Suprapubic skin (tissue), 4 donors: Measurements from ENCODE around the gene BBS1. TPM values are rescaled to one million over a fixed set of nuclear protein-coding genes. Genes with fewer than 3 reads are reported as not detected.

Source experiments
- DNase-seq, 2 donors: peaks; one replicate each; pipeline ENCODE4 v3.0.0-alpha.2; 2019; ENCODE audit warnings: low spot score in 2 of 2
- H3K27ac ChIP-seq: fragments of 200-600 bp; sonication (generic); one replicate; pipeline ENCODE4 v1.5.1; 2019
- H3K27me3 ChIP-seq: fragments of 200-600 bp; sonication (generic); one replicate; pipeline ENCODE4 v1.5.1; 2019
- H3K36me3 ChIP-seq: fragments of 200-600 bp; sonication (generic); one replicate; pipeline ENCODE4 v1.5.1; 2019
- H3K4me1 ChIP-seq: fragments of 200-600 bp; sonication (generic); one replicate; pipeline ENCODE4 v1.5.1; 2019
- H3K4me3 ChIP-seq: fragments of 200-600 bp; sonication (generic); one replicate; pipeline ENCODE4 v1.5.1; 2019; ENCODE audit warnings: mild to moderate bottlenecking
- H3K9me3 ChIP-seq: fragments of 200-600 bp; sonication (generic); one replicate; pipeline ENCODE4 v1.5.1; 2019
- CTCF ChIP-seq, 2 donors: fragments of 200-600 bp in 1 of 2; fragments of 450-650 bp in 1 of 2; sonication (generic) in 1 of 2; IDR thresholded peaks; one replicate each; pipeline ENCODE4 v1.5.1; 2016 to 2019; ENCODE audit warnings: antibody characterized with exemption in 2 of 2, mild to moderate bottlenecking in 1 of 2, moderate library complexity in 1 of 2
- EP300 ChIP-seq: sonication (generic); formaldehyde crosslinking; IDR thresholded peaks from one replicate; pipeline ENCODE4 v1.6.1; 2017; ENCODE audit warnings: antibody characterized with exemption
- POLR2A ChIP-seq, 2 donors: fragments of 450-650 bp; IDR thresholded peaks; one replicate each; pipeline ENCODE4 v1.6.1; 2017; ENCODE audit warnings: antibody characterized with exemption in 2 of 2, mild to moderate bottlenecking in 2 of 2, moderate library complexity in 2 of 2
- POLR2AphosphoS5 ChIP-seq, 3 donors: sonication (generic); formaldehyde crosslinking; IDR thresholded peaks; one replicate each; pipeline ENCODE4 v1.6.1; 2017; ENCODE audit warnings: antibody characterized with exemption in 3 of 3
- WGBS: methylation state at CpG from one replicate; pipeline ENCODE4 v1.1.5; 2018; 5-methylcytosine and 5-hydroxymethylcytosine counted together
- total RNA-seq, 4 donors: library from RNA; depleted of rRNA; stranded (reverse); fragments of >200 nt; gene quantifications; one replicate each; pipeline ENCODE4 v1.1.0, GENCODE V29; 2016

Gene BBS1
- total RNA-seq, 4 donors from 2014 or later, result 35.5 to 85.2 (median 57.0) TPM

- peaks cover 3% of the 10 kb centered on the region for H3K4me1 ChIP-seq
- H3K36me3 ChIP-seq, result peaks cover 28% of the 10 kb centered on the region
Measured at GRCh38 chr11:66505276-66505816, 5.1 kb upstream of the BBS1 start.

GRCh38 chr11:66509131-66509561 is 1.3 kb upstream of the BBS1 start:
- Histone ChIP-seq H3K27ac (no peak overlapping the region), H3K27me3 (no peaks in the 10 kb centered on the region), H3K9me3 (no peaks in the 10 kb centered on the region), H3K36me3 (peaks cover 20% of the 10 kb centered on the region), H3K4me3 (no peak overlapping the region), H3K4me1 (peaks cover 15% of the 10 kb centered on the region)
- DNase-seq, result no peak
- TF ChIP-seq POLR2AphosphoS5 (IDR thresholded peaks at IDR 0.05), result no peak
- TF ChIP-seq POLR2A (IDR thresholded peaks at IDR 0.05), result no peak
- TF ChIP-seq CTCF (IDR thresholded peaks at IDR 0.05), result no peak
- TF ChIP-seq EP300, result no peak
- 84% methylated on average over 7 of the region's 7 CpGs for WGBS

More at GRCh38 chr11:66505276-66505816, 5.1 kb upstream of the BBS1 start:
- no peak overlapping the region for H3K4me3 ChIP-seq
- WGBS, result 100% methylated on average over 1 of the region's 1 CpG
- TF ChIP-seq POLR2A (IDR thresholded peaks at IDR 0.05), result no peak
- TF ChIP-seq CTCF (IDR thresholded peaks at IDR 0.05), result no peak
- no peak for TF ChIP-seq EP300
- TF ChIP-seq POLR2AphosphoS5 (IDR thresholded peaks at IDR 0.05), result no peak
- DNase-seq, result no peak
- no peaks in the 10 kb centered on the region for H3K27me3 ChIP-seq
- no peaks in the 10 kb centered on the region for H3K9me3 ChIP-seq
- H3K27ac ChIP-seq, result no peak overlapping the region

- Histone ChIP-seq H3K9me3 (no peaks in the 10 kb centered on the region), H3K4me3 (peak overlapping the region; percentile 82), H3K27me3 (no peaks in the 10 kb centered on the region), H3K27ac (peak overlapping the region; percentile 7), H3K36me3 (peaks cover 22% of the 10 kb centered on the region), H3K4me1 (peaks cover 15% of the 10 kb centered on the region)
- WGBS, result 3% methylated on average over 5 of the region's 5 CpGs
- no peak for TF ChIP-seq CTCF (IDR thresholded peaks at IDR 0.05)
- no peak for TF ChIP-seq POLR2A (IDR thresholded peaks at IDR 0.05)
- no peak for TF ChIP-seq POLR2AphosphoS5 (IDR thresholded peaks at IDR 0.05)
- no peak for TF ChIP-seq EP300
- no peak for DNase-seq
Measured at GRCh38 chr11:66510990-66511339, 530 bp downstream of the BBS1 start.

- Histone ChIP-seq H3K27me3 (no peaks in the 10 kb centered on the region), H3K4me1 (no peaks in the 10 kb centered on the region)
- TF ChIP-seq CTCF (IDR thresholded peaks at IDR 0.05), result no peak
- TF ChIP-seq EP300, result no peak
- TF ChIP-seq POLR2AphosphoS5 (IDR thresholded peaks at IDR 0.05), result no peak
- no peak for TF ChIP-seq POLR2A (IDR thresholded peaks at IDR 0.05)
Measured at GRCh38 chr11:66523611-66524010, 13.2 kb downstream of the BBS1 start.

GRCh38 chr11:66524304-66525040 is 14.0 kb downstream of the BBS1 start:
- Histone ChIP-seq H3K4me1 (no peaks in the 10 kb centered on the region), H3K9me3 (no peaks in the 10 kb centered on the region), H3K27ac (no peak overlapping the region), H3K4me3 (no peak overlapping the region), H3K27me3 (no peaks in the 10 kb centered on the region), H3K36me3 (peaks cover 63% of the 10 kb centered on the region)
- WGBS, result 90% methylated on average over 10 of the region's 10 CpGs
- DNase-seq, result no peak
- TF ChIP-seq POLR2A (IDR thresholded peaks at IDR 0.05), result no peak
- TF ChIP-seq POLR2AphosphoS5 (IDR thresholded peaks at IDR 0.05), result no peak
- no peak for TF ChIP-seq EP300
- TF ChIP-seq CTCF (IDR thresholded peaks at IDR 0.05), result no peak

More at GRCh38 chr11:66523611-66524010, 13.2 kb downstream of the BBS1 start:
- WGBS, result 96% methylated on average over 11 of the region's 11 CpGs
- DNase-seq, result no peak
- no peak overlapping the region for H3K4me3 ChIP-seq
- H3K9me3 ChIP-seq, result no peaks in the 10 kb centered on the region
- peaks cover 67% of the 10 kb centered on the region for H3K36me3 ChIP-seq
- H3K27ac ChIP-seq, result no peak overlapping the region
